Panc1 (cell line): ENCODE measurements around the gene TNRC18. TPM values are rescaled to one million over a fixed set of nuclear protein-coding genes. Genes with fewer than 3 reads are reported as not detected.
A peak's percentile ranks its signal among the peaks of the same experiment; 100 is the strongest.

Source experiments
- ATAC-seq: fragments of 200-7000 bp; cut with Tn5 transposase; 2 replicates; pipeline ENCODE4 v1.9.1; 2020; ENCODE audit warnings: mild to moderate bottlenecking, moderate library complexity
- BruUV-seq: library from RNA; stranded (reverse); fragments of 400-500 nt; replicated peaks from 2 replicates; lab custom pipeline; 2021; lab: Mats Ljungman, UMichigan
- CTCF ChIA-PET: fragments of 300-600 bp; sonication (Branson Sonifier 250); formaldehyde crosslinking; loops from one replicate; lab custom pipeline; 2022; ENCODE audit warnings: antibody characterized with exemption; lab: Charles Lee
- POLR2A ChIA-PET: fragments of 300-600 bp; sonication (Branson Sonifier 250); formaldehyde crosslinking; loops from one replicate; lab custom pipeline; 2022; ENCODE audit warnings: antibody characterized with exemption; lab: Charles Lee
- DNase-seq: peaks from one replicate; pipeline ENCODE4 v3.0.0-alpha.2; 2010; ENCODE audit warnings: low read depth, low spot score
- H3K27ac ChIP-seq: 2 replicates; pipeline ENCODE4 v1.5.1; 2011; ENCODE audit warnings: mild to moderate bottlenecking, low read length, inconsistent platforms
- H3K27me3 ChIP-seq: fragments of 200-500 bp; sonication (Bioruptor generic); 2 replicates; pipeline ENCODE4 v1.6.0; 2014; ENCODE audit warnings: low read length, inconsistent platforms; ENCODE audit not compliant: control insufficient read depth, insufficient read depth
- H3K36me3 ChIP-seq: fragments of 200-500 bp; sonication (Bioruptor generic); 2 replicates; pipeline ENCODE4 v1.5.1; 2014; ENCODE audit warnings: inconsistent platforms, mild to moderate bottlenecking, low read length, moderate library complexity; ENCODE audit not compliant: control insufficient read depth, insufficient read depth
- H3K4me1 ChIP-seq: 2 replicates; pipeline ENCODE4 v1.5.1; 2011; ENCODE audit warnings: inconsistent platforms, mild to moderate bottlenecking, low read length, moderate library complexity; ENCODE audit not compliant: control insufficient read depth, insufficient read depth
- H3K4me3 ChIP-seq, 2 experiments: 2 replicates each; pipeline ENCODE4 v1.5.1; 2011 to 2012; ENCODE audit warnings: low read depth in 2 of 2, low read length in 2 of 2, mild to moderate bottlenecking in 2 of 2, inconsistent platforms in 1 of 2, moderate library complexity in 1 of 2
- H3K9me3 ChIP-seq: fragments of 200-500 bp; sonication (Bioruptor generic); 2 replicates; pipeline ENCODE4 v1.5.1; 2014; ENCODE audit warnings: low read depth, mild to moderate bottlenecking, inconsistent platforms, low read length, moderate library complexity; ENCODE audit not compliant: control insufficient read depth, insufficient read depth
- CTCF ChIP-seq: fragments of 450-650 bp; IDR thresholded peaks from 2 replicates; pipeline ENCODE4 v1.5.1; 2017; ENCODE audit warnings: mild to moderate bottlenecking
- POLR2AphosphoS5 ChIP-seq: IDR thresholded peaks from 2 replicates; pipeline ENCODE4 v1.6.1; 2012; ENCODE audit warnings: mild to moderate bottlenecking, low read depth, low read length, moderate library complexity
- REST ChIP-seq, 2 experiments: IDR thresholded peaks; 2 replicates each; pipeline ENCODE4 v1.6.1; 2011 to 2012; ENCODE audit warnings: low read depth in 2 of 2, control low read depth in 1 of 2, low read length in 1 of 2, mild to moderate bottlenecking in 1 of 2, moderate library complexity in 1 of 2; ENCODE audit not compliant: insufficient read depth in 1 of 2
- SIN3A ChIP-seq: IDR thresholded peaks from 2 replicates; pipeline ENCODE4 v1.6.1; 2012; ENCODE audit warnings: low read depth, mild to moderate bottlenecking, low read length, moderate library complexity, borderline replicate concordance; ENCODE audit not compliant: insufficient read depth
- TCF7L2 ChIP-seq: IDR thresholded peaks from 2 replicates; pipeline ENCODE4 v1.6.1; 2011; ENCODE audit warnings: mild to moderate bottlenecking, low read depth, low read length, inconsistent platforms
- in situ Hi-C: cut with HindIII; loops from 2 replicates; pipeline ENCODE4 v1.10.0; 2016; ENCODE audit warnings: low sequenced_read_pairs, low pct_unique_long_range_greater_than_20kb
- intact Hi-C: fragments of 100-400 bp; cut with micrococcal nuclease; formaldehyde crosslinking; loops from one replicate; pipeline ENCODE4 v1.10.0; 2022; ENCODE audit not compliant: unreplicated experiment
- total RNA-seq: library from RNA; stranded (reverse); gene quantifications from one replicate; pipeline ENCODE4 v1.2.1, GENCODE V29; 2021; ENCODE audit not compliant: unreplicated experiment

TNRC18 gene
- total RNA-seq, 1 experiment from 2014 or later, result 148 TPM

DNA sequence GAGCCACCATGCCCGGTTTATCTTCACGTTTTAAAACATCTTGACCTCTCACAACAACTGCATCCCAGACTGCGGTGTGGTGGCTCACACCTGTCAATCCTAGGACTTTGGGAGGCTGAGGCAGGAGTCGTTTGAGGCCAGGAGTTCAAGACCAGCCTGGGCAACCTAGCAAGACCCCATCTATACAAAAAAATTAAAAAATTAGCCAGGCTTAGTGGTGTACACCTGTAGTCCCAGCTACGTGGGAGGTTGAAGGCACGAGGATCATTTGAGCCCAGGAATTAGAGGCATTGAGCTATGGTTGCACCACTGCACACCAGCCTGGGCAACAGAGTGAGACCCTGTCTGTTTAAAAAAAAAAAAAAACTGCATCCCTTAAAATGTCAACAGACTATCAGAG lies 20.2 kb downstream of the TNRC18 start:
- DNase-seq, result no peak
- BruUV-seq, result no TSS peak
- TF ChIP-seq TCF7L2 (no peak), POLR2AphosphoS5 (no peak), CTCF (no peak), REST (IDR thresholded peaks at IDR 0.05; ENCODE audit: insufficient read depth in 1 of 2, low read depth in 2 of 2, low read length in 1 of 2) (no peak), SIN3A (no peak)
- Histone ChIP-seq H3K4me3 (no peak overlapping the region), H3K27me3 (no peaks in the 10 kb centered on the region), H3K27ac (no peak overlapping the region), H3K4me1 (peaks cover 7% of the 10 kb centered on the region), H3K9me3 (no peaks in the 10 kb centered on the region), H3K36me3 (no peaks in the 10 kb centered on the region)
- CTCF ChIA-PET, result interaction anchor here (0.6 kb wide), 1 partner anchor 82 kb away, joined by 4 read pairs; no protein-coding TSS in a partner anchor
- intact Hi-C loops, result no loop called here
- in situ Hi-C loops, result no loop called here
- POLR2A ChIA-PET, result no interaction called here
- ATAC-seq, result no peak

- TF ChIP-seq TCF7L2 (no peak), SIN3A (no peak), REST (IDR thresholded peaks at IDR 0.05; ENCODE audit: insufficient read depth in 1 of 2, low read depth in 2 of 2, low read length in 1 of 2) (no peak), POLR2AphosphoS5 (no peak; the same call in 1 of the 2 replicates), CTCF (no peak)
- H3K9me3 ChIP-seq, result no peaks in the 10 kb centered on the region
- DNase-seq, result no peak
- H3K4me3 ChIP-seq, result peak overlapping the region; percentile 47 to 63
- no TSS peak for BruUV-seq
- intact Hi-C loops (no loop called here), in situ Hi-C loops (no loop called here)
- peak overlapping the region; percentile 94 for H3K27ac ChIP-seq
- H3K36me3 ChIP-seq, result no peaks in the 10 kb centered on the region
- no peaks in the 10 kb centered on the region for H3K27me3 ChIP-seq
- H3K4me1 ChIP-seq, result peaks cover 29% of the 10 kb centered on the region
- ChIA-PET CTCF (interaction anchor here (0.7 to 1.8 kb wide), 2 partner anchors 32 to 158 kb away, joined by 4 to 9 read pairs; no protein-coding TSS in a partner anchor), POLR2A (interaction anchor here (0.6 to 1.7 kb wide), 2 partner anchors 14 to 41 kb away, joined by 5 to 12 read pairs; no protein-coding TSS in a partner anchor)
- peak; percentile 27 for ATAC-seq
Measured at GRCh38 chr7:5397736-5398135, 25.9 kb downstream of the TNRC18 start.
